Left colon (tissue), 2 donors: ENCODE results near the gene PIGT. TPM values are rescaled to one million over a fixed set of nuclear protein-coding genes. Genes with fewer than 3 reads are reported as not detected.

Source experiments
- microRNA-seq, 2 donors: library from miRNA; unstranded; fragments of <30 nt; microRNA quantifications; one replicate each; pipeline versions ENCODE4 v1.1.0 to v1.2.0, GENCODE V29; 2020
- total RNA-seq, 2 donors: library from RNA; stranded (reverse); fragmentation: NEBNext Ultra II Directional; extraction: Animal tissue kit (Norgen Biotek cat#: 25700); gene quantifications; one replicate each; pipeline ENCODE4 v1.2.1, GENCODE V29; 2021
- donor health status: DM: no; HTN: no; CAD: no.
- donor health status: DM: yes; HTN: yes; CAD: no.

The PIGT gene
- total RNA-seq, 2 donors from 2014 or later, result 122 to 152 TPM

Small RNA genes within 50 kb of the gene (microRNA-seq; reads per million reads assigned to microRNA genes)
- 0 to 0.53 reads per million in 2 donors for gene MIR6812

Other genes with a start within 250 kb of the PIGT start
- 100 to 1,000 TPM; 108 to 979 TPM for gene PI3, start 241.2 kb upstream of the PIGT start, total RNA-seq
- gene SEMG1, start 209.1 kb upstream of the PIGT start, total RNA-seq, result under 1 TPM; 0.14 to 0.21 TPM
- gene SEMG2, start 194.8 kb upstream of the PIGT start, total RNA-seq, result not detected
- 100 to 1,000 TPM in 1 of 2 donors, 10 to 100 TPM in 1; 47.4 to 204 TPM for gene SLPI, start 161.6 kb upstream of the PIGT start, total RNA-seq
- gene RBPJL, start 109.3 kb upstream of the PIGT start, total RNA-seq, result not detected
- gene MATN4, start 107.8 kb upstream of the PIGT start, total RNA-seq, result not detected
- 100 to 1,000 TPM in 1 of 2 donors, 10 to 100 TPM in 1; 85.4 to 144 TPM for gene SDC4, start 67.7 kb upstream of the PIGT start, total RNA-seq
- gene SYS1, start 53.0 kb upstream of the PIGT start, total RNA-seq, result 10 to 100 TPM; 25.2 to 32.4 TPM
- gene TP53TG5, start 37.8 kb upstream of the PIGT start, total RNA-seq, result under 1 TPM; 0.59 to 0.85 TPM
- gene DBNDD2, start 7.9 kb upstream of the PIGT start, total RNA-seq, result 100 to 1,000 TPM; 123 to 135 TPM
- 100 to 1,000 TPM; 108 to 124 TPM for gene WFDC2, start 53.6 kb downstream of the PIGT start, total RNA-seq
- gene SPINT3, start 99.5 kb downstream of the PIGT start, total RNA-seq, result not detected
- gene WFDC6, start 123.3 kb downstream of the PIGT start, total RNA-seq, result not detected
- gene EPPIN, start 131.3 kb downstream of the PIGT start, total RNA-seq, result not detected
- gene WFDC8, start 163.1 kb downstream of the PIGT start, total RNA-seq, result not detected
- not detected for gene WFDC10A, start 213.6 kb downstream of the PIGT start, total RNA-seq
- not detected for gene WFDC9, start 215.1 kb downstream of the PIGT start, total RNA-seq